Endodermal cell (in vitro differentiated cells): ENCODE data around the gene HELB. TPM values are rescaled to one million over a fixed set of nuclear protein-coding genes. Genes with fewer than 3 reads are reported as not detected.

Experiments
- DNase-seq: peaks from one replicate; pipeline ENCODE4 v3.0.0-alpha.2; 2017
- H3K27ac ChIP-seq: 2 replicates; pipeline ENCODE4 v1.5.1; 2013; ENCODE audit warnings: mild to moderate bottlenecking, low read depth, low read length, moderate library complexity
- H3K27me3 ChIP-seq: 2 replicates; pipeline ENCODE4 v1.6.1; 2013; ENCODE audit warnings: mild to moderate bottlenecking, low read length, moderate library complexity; ENCODE audit not compliant: insufficient read depth, control insufficient read depth, poor library complexity, severe bottlenecking
- H3K36me3 ChIP-seq: 2 replicates; pipeline ENCODE4 v1.7.0; 2013; ENCODE audit warnings: mild to moderate bottlenecking, low read length, moderate library complexity; ENCODE audit not compliant: control insufficient read depth, insufficient read depth
- H3K4me1 ChIP-seq: one replicate; pipeline ENCODE4 v1.7.0; 2013; ENCODE audit warnings: low read length; ENCODE audit not compliant: control insufficient read depth, insufficient read depth
- H3K4me3 ChIP-seq: 2 replicates; pipeline ENCODE4 v1.5.1; 2013; ENCODE audit warnings: mild to moderate bottlenecking, low read length, moderate library complexity
- H3K9ac ChIP-seq: 2 replicates; pipeline ENCODE4 v1.6.1; 2013; ENCODE audit warnings: mild to moderate bottlenecking, low read length, moderate library complexity; ENCODE audit not compliant: poor library complexity, severe bottlenecking; ENCODE audit errors: extremely low read depth
- H3K9me3 ChIP-seq: 2 replicates; pipeline ENCODE4 v1.6.1; 2013; ENCODE audit warnings: mild to moderate bottlenecking, low read length, moderate library complexity; ENCODE audit not compliant: control insufficient read depth
- H3K27ac Mint-ChIP-seq: 2 replicates; pipeline ENCODE4 v1.8.0; 2020; ENCODE audit warnings: mixed read lengths
- H3K27me3 Mint-ChIP-seq: 2 replicates; pipeline ENCODE4 v1.8.0; 2021; ENCODE audit warnings: mild to moderate bottlenecking, mixed read lengths; ENCODE audit not compliant: insufficient read depth
- H3K36me3 Mint-ChIP-seq: 2 replicates; pipeline ENCODE4 v1.8.0; 2020; ENCODE audit warnings: low read depth, mixed read lengths
- H3K4me1 Mint-ChIP-seq: 2 replicates; pipeline ENCODE4 v1.8.0; 2020; ENCODE audit warnings: mixed read lengths
- H3K4me3 Mint-ChIP-seq: 2 replicates; pipeline ENCODE4 v1.8.0; 2020; ENCODE audit warnings: mild to moderate bottlenecking, moderate library complexity, mixed read lengths
- H3K9me3 Mint-ChIP-seq: 2 replicates; pipeline ENCODE4 v1.8.0; 2020; ENCODE audit warnings: mild to moderate bottlenecking, mixed read lengths
- CTCF ChIP-seq: fragments of 200-600 bp; sonication (generic); conservative IDR thresholded peaks from 2 replicates; pipeline ENCODE4 v1.5.0; 2021; ENCODE audit warnings: antibody characterized with exemption, mild to moderate bottlenecking
- WGBS, 2 experiments: methylation state at CpG; one replicate each; pipeline versions ENCODE4 v1.1.5 to v1.1.7; 2013; ENCODE audit warnings: missing lambda C conversion rate in 2 of 2, mixed read lengths in 1 of 2; ENCODE audit not compliant: insufficient coverage in 1 of 2, insufficient read length in 1 of 2; 5-methylcytosine and 5-hydroxymethylcytosine counted together
- long read RNA-seq, 4 experiments: library from polyadenylated mRNA in 2 of 4; library from RNA in 1 of 4; library from capped mRNA in 1 of 4; stranded (forward) in 3 of 4; unstranded in 1 of 4; transcript quantifications; one replicate each; pipeline ENCODE4 v2.0.0, GENCODE V29; 2020 to 2021; ENCODE audit warnings: inconsistent platforms in 1 of 4
- polyA plus RNA-seq, 2 experiments: library from polyadenylated mRNA; stranded (reverse); fragments of 50-300 nt; gene quantifications; one replicate each; pipeline ENCODE4 v1.2.3, GENCODE V29; 2013
- total RNA-seq, 2 donors: library from RNA; stranded (reverse); fragmentation: NEBNext Ultra II Directional in 1 of 2; extraction: Animal tissue kit (Norgen Biotek cat#: 25700) in 1 of 2; gene quantifications; 2 replicates in 1 of 2; 3 replicates in 1 of 2; pipeline ENCODE4 v1.2.1, GENCODE V29; 2021

HELB gene
- total RNA-seq: 10 to 100 TPM in 1 of 2 donors, 1 to 10 TPM in 1; 6.2 to 11.0 TPM
- 2.5 TPM for polyA plus RNA-seq (2013, experiment 1 of 2)
- polyA plus RNA-seq (2013, experiment 2 of 2): 2.7 TPM
- long read RNA-seq, experiment 1, partial matches to known transcripts: 1 of 1 reads
- long read RNA-seq, experiment 1, other reads (novel, unspliced or antisense): 0 of 1 reads
- long read RNA-seq, experiment 2, partial matches to known transcripts: 1 of 5 reads
- long read RNA-seq, experiment 2, other reads (novel, unspliced or antisense): 4 of 5 reads
- long read RNA-seq, experiment 3, full-length matches to known transcripts: 29 of 42 reads
- long read RNA-seq, experiment 3, partial matches to known transcripts: 8 of 42 reads
- long read RNA-seq, experiment 3, other reads (novel, unspliced or antisense): 5 of 42 reads
- long read RNA-seq, experiment 4, partial matches to known transcripts: 1 of 1 reads
- long read RNA-seq, experiment 4, other reads (novel, unspliced or antisense): 0 of 1 reads

- H3K9ac ChIP-seq: peak within 1 kb of the TSS; percentile 81
Observed at GRCh38 chr12:66301944-66302826, at the start of gene HELB. Gene HELB (plus strand): TSS chr12:66302493. CDS start chr12:66302604, 111 bp downstream.

GRCh38 chr12:66252771-66253170 lies 49.5 kb upstream of the HELB start:
- WGBS, 2 experiments: 93% methylated on average over 2 of the region's 2 CpGs; no CpG with 5 or more reads in 1 of the 2 experiments
- Histone ChIP-seq H3K9me3 (no peaks in the 10 kb centered on the region), H3K36me3 (no peaks in the 10 kb centered on the region), H3K4me3 (no peak overlapping the region), H3K27me3 (no peaks in the 10 kb centered on the region), H3K27ac (no peak overlapping the region), H3K4me1 (no peaks in the 10 kb centered on the region), H3K9ac (no peak overlapping the region)
- H3K4me1 Mint-ChIP-seq: peaks cover 4% of the 10 kb centered on the region
- no peaks in the 10 kb centered on the region for H3K9me3 Mint-ChIP-seq
- H3K27ac Mint-ChIP-seq: no peak overlapping the region
- DNase-seq: no peak
- H3K4me3 Mint-ChIP-seq: no peak overlapping the region
- no peaks in the 10 kb centered on the region for H3K36me3 Mint-ChIP-seq
- no peak for TF ChIP-seq CTCF
- H3K27me3 Mint-ChIP-seq: no peaks in the 10 kb centered on the region

More at GRCh38 chr12:66301944-66302826, at the start of gene HELB:
- no peak for TF ChIP-seq CTCF
- H3K36me3 Mint-ChIP-seq: peaks cover 16% of the 10 kb centered on the region
- H3K4me3 Mint-ChIP-seq: peak within 1 kb of the TSS; percentile 95
- H3K27ac Mint-ChIP-seq: peak within 1 kb of the TSS; percentile 99
- peaks cover 13% of the 10 kb centered on the region for H3K27me3 Mint-ChIP-seq
- peaks cover 6% of the 10 kb centered on the region for H3K4me1 Mint-ChIP-seq
- 1 to 3% methylated on average over 18 to 45 of the region's 45 CpGs for WGBS, 2 experiments
- H3K9me3 ChIP-seq: no peaks in the 10 kb centered on the region
- no peak within 1 kb of the TSS for H3K27ac ChIP-seq
- no peaks in the 10 kb centered on the region for H3K9me3 Mint-ChIP-seq
- peak; percentile 100 for DNase-seq
- peak within 1 kb of the TSS; percentile 96 for H3K4me3 ChIP-seq
- no peaks in the 10 kb centered on the region for H3K4me1 ChIP-seq
- no peaks in the 10 kb centered on the region for H3K36me3 ChIP-seq
- H3K27me3 ChIP-seq: no peaks in the 10 kb centered on the region

GRCh38 chr12:66255737-66256136 lies 46.6 kb upstream of the HELB start:
- no peak overlapping the region for H3K27ac ChIP-seq
- H3K27me3 ChIP-seq: no peaks in the 10 kb centered on the region
- no peaks in the 10 kb centered on the region for H3K36me3 ChIP-seq
- Mint-ChIP-seq H3K27ac (no peak overlapping the region), H3K27me3 (no peaks in the 10 kb centered on the region), H3K36me3 (no peaks in the 10 kb centered on the region), H3K4me3 (no peak overlapping the region), H3K9me3 (no peaks in the 10 kb centered on the region), H3K4me1 (peaks cover 4% of the 10 kb centered on the region)
- no peaks in the 10 kb centered on the region for H3K9me3 ChIP-seq
- no peak overlapping the region for H3K4me3 ChIP-seq
- H3K9ac ChIP-seq: no peak overlapping the region
- H3K4me1 ChIP-seq: no peaks in the 10 kb centered on the region
- DNase-seq: no peak
- no peak for TF ChIP-seq CTCF
